Caco-2 (cell line): ENCODE results near the gene NPSR1. TPM values are rescaled to one million over a fixed set of nuclear protein-coding genes. Genes with fewer than 3 reads are reported as not detected.

ENCODE experiments used
- BruUV-seq: library from RNA; stranded (reverse); fragments of 400-500 nt; replicated peaks from 2 replicates; lab custom pipeline; 2021; lab: Mats Ljungman, UMichigan
- CTCF ChIA-PET: fragments of 300-600 bp; sonication (Branson Sonifier 250); formaldehyde crosslinking; loops from one replicate; lab custom pipeline; 2022; ENCODE audit warnings: antibody characterized with exemption; lab: Charles Lee
- POLR2A ChIA-PET: fragments of 300-600 bp; sonication (Branson Sonifier 250); formaldehyde crosslinking; loops from one replicate; lab custom pipeline; 2022; ENCODE audit warnings: antibody characterized with exemption; lab: Charles Lee
- DNase-seq, 2 experiments: peaks; one replicate each; pipeline versions ENCODE4 v3.0.0 to v3.0.0-alpha.2; 2020 to 2022
- H3K27me3 ChIP-seq: replicated peaks from 2 replicates; pipeline ENCODE4 v1.6.0; 2011; ENCODE audit warnings: low read length; ENCODE audit not compliant: control insufficient read depth, insufficient read depth
- H3K36me3 ChIP-seq: 2 replicates; pipeline ENCODE4 v1.5.1; 2011; ENCODE audit warnings: low read length; ENCODE audit not compliant: control insufficient read depth, insufficient read depth
- H3K4me1 ChIP-seq: fragments of 250-450 bp; sonication (Bioruptor Pico); 2 replicates; pipeline ENCODE4 v1.5.1; 2020; ENCODE audit warnings: mild to moderate bottlenecking
- H3K4me3 ChIP-seq: 2 replicates; pipeline ENCODE4 v1.5.1; 2011; ENCODE audit warnings: low read depth, mild to moderate bottlenecking, control low read depth, low read length
- H3K9me3 ChIP-seq: fragments of 250-450 bp; sonication (Bioruptor Pico); 2 replicates; pipeline ENCODE4 v1.5.1; 2020; ENCODE audit warnings: mild to moderate bottlenecking, moderate library complexity
- H3K27ac Mint-ChIP-seq: one replicate; pipeline ENCODE4 v1.8.0; 2022; ENCODE audit warnings: mixed read lengths; ENCODE audit not compliant: unreplicated experiment
- H3K27me3 Mint-ChIP-seq: one replicate; pipeline ENCODE4 v1.8.0; 2022; ENCODE audit warnings: mixed read lengths; ENCODE audit not compliant: insufficient read depth, unreplicated experiment
- H3K36me3 Mint-ChIP-seq: one replicate; pipeline ENCODE4 v1.8.0; 2022; ENCODE audit warnings: mild to moderate bottlenecking, mixed read lengths; ENCODE audit not compliant: insufficient read depth, unreplicated experiment
- H3K4me1 Mint-ChIP-seq: one replicate; pipeline ENCODE4 v1.8.0; 2022; ENCODE audit warnings: low read depth, mixed read lengths; ENCODE audit not compliant: unreplicated experiment
- H3K4me3 Mint-ChIP-seq: one replicate; pipeline ENCODE4 v1.8.0; 2022; ENCODE audit warnings: mild to moderate bottlenecking, moderate library complexity, mixed read lengths; ENCODE audit not compliant: unreplicated experiment
- H3K9me3 Mint-ChIP-seq: one replicate; pipeline ENCODE4 v1.8.0; 2022; ENCODE audit warnings: mixed read lengths; ENCODE audit not compliant: unreplicated experiment
- intact Hi-C: fragments of 100-400 bp; cut with micrococcal nuclease; formaldehyde crosslinking; loops from one replicate; pipeline ENCODE4 v1.10.0; 2022; ENCODE audit not compliant: unreplicated experiment
- total RNA-seq: library from RNA; stranded (reverse); gene quantifications from 2 replicates; pipeline ENCODE4 v1.2.3, GENCODE V29; 2022
- TF ChIP-seq, protein P1 (sequence below), 2 experiments: fragments of 200-600 bp in 1 of 2; IDR thresholded peaks; 1 replicate in 1 of 2; 2 replicates in 1 of 2; pipeline versions ENCODE4 v1.5.1 to v1.8.0; 2011 to 2022; ENCODE audit warnings: antibody characterized with exemption in 1 of 2, control low read depth in 1 of 2, inconsistent platforms in 1 of 2, low read depth in 1 of 2, low read length in 1 of 2, mild to moderate bottlenecking in 1 of 2, moderate library complexity in 1 of 2; ENCODE audit not compliant: insufficient read depth in 1 of 2, severe bottlenecking in 1 of 2, unreplicated experiment in 1 of 2

Gene NPSR1
- total RNA-seq, 1 experiment from 2014 or later = not detected

GRCh38 chr7:34761627-34762026 is 103.6 kb downstream of the NPSR1 start:
- H3K36me3 Mint-ChIP-seq = no peaks in the 10 kb centered on the region
- H3K4me1 Mint-ChIP-seq = peaks cover 11% of the 10 kb centered on the region
- H3K27ac Mint-ChIP-seq = no peak overlapping the region
- no peaks in the 10 kb centered on the region for H3K27me3 ChIP-seq
- H3K4me3 ChIP-seq = no peak overlapping the region
- intact Hi-C loops = no loop called here
- ChIA-PET CTCF (interaction anchor here (0.7 kb wide), 1 partner anchor 448 kb away, joined by 3 read pairs; no protein-coding TSS in a partner anchor), POLR2A (no interaction called here)
- H3K36me3 ChIP-seq = no peaks in the 10 kb centered on the region
- H3K9me3 Mint-ChIP-seq = no peaks in the 10 kb centered on the region
- no TSS peak for BruUV-seq
- no peak for DNase-seq
- TF ChIP-seq, protein P1, sequence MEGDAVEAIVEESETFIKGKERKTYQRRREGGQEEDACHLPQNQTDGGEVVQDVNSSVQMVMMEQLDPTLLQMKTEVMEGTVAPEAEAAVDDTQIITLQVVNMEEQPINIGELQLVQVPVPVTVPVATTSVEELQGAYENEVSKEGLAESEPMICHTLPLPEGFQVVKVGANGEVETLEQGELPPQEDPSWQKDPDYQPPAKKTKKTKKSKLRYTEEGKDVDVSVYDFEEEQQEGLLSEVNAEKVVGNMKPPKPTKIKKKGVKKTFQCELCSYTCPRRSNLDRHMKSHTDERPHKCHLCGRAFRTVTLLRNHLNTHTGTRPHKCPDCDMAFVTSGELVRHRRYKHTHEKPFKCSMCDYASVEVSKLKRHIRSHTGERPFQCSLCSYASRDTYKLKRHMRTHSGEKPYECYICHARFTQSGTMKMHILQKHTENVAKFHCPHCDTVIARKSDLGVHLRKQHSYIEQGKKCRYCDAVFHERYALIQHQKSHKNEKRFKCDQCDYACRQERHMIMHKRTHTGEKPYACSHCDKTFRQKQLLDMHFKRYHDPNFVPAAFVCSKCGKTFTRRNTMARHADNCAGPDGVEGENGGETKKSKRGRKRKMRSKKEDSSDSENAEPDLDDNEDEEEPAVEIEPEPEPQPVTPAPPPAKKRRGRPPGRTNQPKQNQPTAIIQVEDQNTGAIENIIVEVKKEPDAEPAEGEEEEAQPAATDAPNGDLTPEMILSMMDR (IDR thresholded peaks at IDR 0.05; ENCODE audit: insufficient read depth in 1 of 2, low read depth in 1 of 2, low read length in 1 of 2, severe bottlenecking in 1 of 2, unreplicated experiment in 1 of 2) = no peak
- no peaks in the 10 kb centered on the region for H3K9me3 ChIP-seq
- no peak overlapping the region for H3K4me3 Mint-ChIP-seq
- no peaks in the 10 kb centered on the region; the same call in 1 of the 2 replicates for H3K4me1 ChIP-seq
- no peaks in the 10 kb centered on the region for H3K27me3 Mint-ChIP-seq

DNA sequence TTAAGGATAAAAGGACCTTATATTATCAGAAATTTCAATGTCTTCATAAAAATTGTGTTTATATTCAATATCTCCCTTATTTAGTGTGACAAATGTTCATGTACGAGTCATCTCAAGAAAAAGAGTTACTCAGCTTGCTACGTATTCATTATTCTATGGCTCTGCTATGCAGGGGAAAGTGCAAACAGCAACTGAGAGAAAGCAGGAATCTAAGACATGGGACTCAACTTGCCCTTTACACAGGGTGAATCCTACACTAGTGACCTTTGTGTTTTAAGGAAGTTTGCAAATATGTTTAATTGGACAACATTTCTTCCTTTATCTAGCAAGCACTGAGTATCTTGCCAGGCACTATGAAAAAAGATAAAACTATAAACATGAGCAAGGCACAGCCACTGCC is 104.7 kb downstream of the NPSR1 start:
- Mint-ChIP-seq H3K4me1 (peaks cover 11% of the 10 kb centered on the region), H3K9me3 (no peaks in the 10 kb centered on the region), H3K27ac (no peak overlapping the region), H3K4me3 (no peak overlapping the region), H3K27me3 (peaks cover 3% of the 10 kb centered on the region), H3K36me3 (no peaks in the 10 kb centered on the region)
- no TSS peak for BruUV-seq
- ChIA-PET CTCF (no interaction called here), POLR2A (no interaction called here)
- Histone ChIP-seq H3K4me3 (no peak overlapping the region), H3K27me3 (no peaks in the 10 kb centered on the region), H3K36me3 (no peaks in the 10 kb centered on the region), H3K4me1 (no peaks in the 10 kb centered on the region; the same call in 1 of the 2 replicates), H3K9me3 (no peaks in the 10 kb centered on the region)
- no peak for DNase-seq
- intact Hi-C loops = no loop called here
- TF ChIP-seq, protein P1 (IDR thresholded peaks at IDR 0.05; ENCODE audit: insufficient read depth in 1 of 2, low read depth in 1 of 2, low read length in 1 of 2, severe bottlenecking in 1 of 2, unreplicated experiment in 1 of 2) = no peak

GRCh38 chr7:34772296-34772938 is 114.4 kb downstream of the NPSR1 start:
- POLR2A ChIA-PET = no interaction called here

More at GRCh38 chr7:34772296-34772938, 114.4 kb downstream of the NPSR1 start:
- no peak overlapping the region for H3K4me3 Mint-ChIP-seq
- no peak overlapping the region for H3K27ac Mint-ChIP-seq
- no peak for DNase-seq
- H3K9me3 Mint-ChIP-seq = peaks cover 9% of the 10 kb centered on the region
- Histone ChIP-seq H3K27me3 (no peaks in the 10 kb centered on the region), H3K4me3 (no peak overlapping the region), H3K36me3 (no peaks in the 10 kb centered on the region), H3K4me1 (no peaks in the 10 kb centered on the region), H3K9me3 (no peaks in the 10 kb centered on the region)
- no peaks in the 10 kb centered on the region for H3K4me1 Mint-ChIP-seq
- no peaks in the 10 kb centered on the region for H3K36me3 Mint-ChIP-seq
- intact Hi-C loops = no loop called here
- BruUV-seq = no TSS peak
- peaks cover 1% of the 10 kb centered on the region for H3K27me3 Mint-ChIP-seq
- CTCF ChIA-PET = no interaction called here
- TF ChIP-seq, protein P1 (IDR thresholded peaks at IDR 0.05; ENCODE audit: insufficient read depth in 1 of 2, low read depth in 1 of 2, low read length in 1 of 2, severe bottlenecking in 1 of 2, unreplicated experiment in 1 of 2) = no peak
